A549 treated with AZD2906 at 1 μM for 4 hours (cell line): ENCODE data around the gene IFNE. TPM values are rescaled to one million over a fixed set of nuclear protein-coding genes. Genes with fewer than 3 reads are reported as not detected.

ENCODE experiments used
- total RNA-seq: library from RNA; stranded (reverse); fragments of 200-300 nt; extraction: Qiagen RNA extraction; gene quantifications from 5 replicates; pipeline ENCODE4 v1.2.3, GENCODE V29; 2022

The IFNE gene, protein sequence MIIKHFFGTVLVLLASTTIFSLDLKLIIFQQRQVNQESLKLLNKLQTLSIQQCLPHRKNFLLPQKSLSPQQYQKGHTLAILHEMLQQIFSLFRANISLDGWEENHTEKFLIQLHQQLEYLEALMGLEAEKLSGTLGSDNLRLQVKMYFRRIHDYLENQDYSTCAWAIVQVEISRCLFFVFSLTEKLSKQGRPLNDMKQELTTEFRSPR
- total RNA-seq, result 0.41 to 1.1 TPM (median 0.72 TPM) in 5 replicates

DNA sequence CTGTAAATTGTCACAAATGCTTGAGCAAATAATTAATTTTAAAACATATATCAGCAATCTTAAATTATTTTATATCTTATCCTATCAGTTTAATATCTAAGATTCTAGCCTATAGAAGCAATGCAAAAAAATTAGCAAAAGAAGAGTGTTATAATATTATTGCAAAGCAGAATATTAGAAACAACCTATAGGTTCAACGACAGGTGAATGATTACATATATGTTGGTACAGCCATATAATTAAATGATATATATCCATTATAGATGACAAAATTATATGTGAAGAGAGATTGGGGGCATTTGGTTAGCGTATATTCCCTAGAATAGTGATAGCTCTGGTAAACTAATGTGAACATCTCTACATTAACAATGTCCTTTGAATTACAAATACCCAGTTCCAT lies at the start of gene IFNE:
IFNE (minus strand) TSS at position 101 of the 400 bp plus-strand sequence. CDS start 619 bp downstream, outside the sequence.

DNA sequence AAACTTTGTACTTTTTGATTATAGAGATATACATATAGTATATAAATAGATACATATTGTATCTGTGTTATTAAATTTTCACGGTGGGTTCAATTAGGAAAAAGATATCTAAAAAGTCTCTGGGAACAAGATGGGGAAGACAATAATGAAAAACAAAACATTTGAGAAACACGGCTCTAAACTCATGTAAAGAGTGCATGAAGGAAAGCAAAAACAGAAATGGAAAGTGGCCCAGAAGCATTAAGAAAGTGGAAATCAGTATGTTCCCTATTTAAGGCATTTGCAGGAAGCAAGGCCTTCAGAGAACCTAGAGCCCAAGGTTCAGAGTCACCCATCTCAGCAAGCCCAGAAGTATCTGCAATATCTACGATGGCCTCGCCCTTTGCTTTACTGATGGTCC lies 42.0 kb downstream of the IFNE start, which contains the start of gene IFNA1:
IFNA1 (plus strand) TSS at position 301 of the 400 bp plus-strand sequence; CDS start at position 370, 69 bp downstream.

Other genes starting within 250 kb of the IFNE start
- gene IFNA14, start 242.3 kb downstream of the IFNE start, total RNA-seq, result not detected in 5 replicates
- not detected in 5 replicates for gene IFNA5, start 177.0 kb downstream of the IFNE start, total RNA-seq
- 15.3 to 20.3 TPM (median 18.6 TPM) in 5 replicates for gene KLHL9, start 146.9 kb downstream of the IFNE start, total RNA-seq
- not detected in 5 replicates for gene IFNA6, start 131.4 kb downstream of the IFNE start, total RNA-seq
- gene IFNA13, start 114.3 kb downstream of the IFNE start, total RNA-seq, result not detected in 5 replicates
- gene IFNA2, start 96.9 kb downstream of the IFNE start, total RNA-seq, result not detected in 5 replicates
- not detected in 5 replicates for gene IFNA8, start 73.2 kb downstream of the IFNE start, total RNA-seq
- gene IFNA1, start 41.9 kb downstream of the IFNE start, total RNA-seq, result not detected in 5 replicates